Gastroesophageal sphincter (tissue), 4 donors: Measurements from ENCODE around the gene ZSWIM9. TPM values are rescaled to one million over a fixed set of nuclear protein-coding genes. Genes with fewer than 3 reads are reported as not detected.

ENCODE experiments used
- ATAC-seq: fragments of 150-250 bp; one replicate; pipeline ENCODE4 v1.9.1; 2016; ENCODE audit warnings: mild to moderate bottlenecking, moderate library complexity
- H3K27ac ChIP-seq, 4 donors: fragments of 200-600 bp; sonication (generic) in 3 of 4; 1 replicate in 3 of 4; 2 replicates in 1 of 4; pipeline ENCODE4 v1.5.1; 2016 to 2019
- H3K27me3 ChIP-seq: fragments of 200-600 bp; sonication (generic); one replicate; pipeline ENCODE4 v1.5.1; 2019
- H3K36me3 ChIP-seq, 2 donors: fragments of 200-600 bp; sonication (generic); one replicate each; pipeline ENCODE4 v1.5.1; 2019; ENCODE audit warnings: control low read depth in 1 of 2
- H3K4me1 ChIP-seq, 3 donors: fragments of 200-600 bp; sonication (generic); 1 replicate in 2 of 3; 2 replicates in 1 of 3; pipeline ENCODE4 v1.5.1; 2016 to 2019; ENCODE audit warnings: control low read depth in 2 of 3
- H3K4me3 ChIP-seq, 2 donors: fragments of 200-600 bp; sonication (generic); one replicate each; pipeline ENCODE4 v1.5.1; 2019; ENCODE audit warnings: mild to moderate bottlenecking in 1 of 2, moderate library complexity in 1 of 2
- H3K9me3 ChIP-seq, 3 donors: fragments of 200-600 bp; sonication (generic); one replicate each; pipeline ENCODE4 v1.5.1; 2017 to 2019; ENCODE audit warnings: control low read depth in 2 of 3
- CTCF ChIP-seq, 4 experiments: fragments of 200-600 bp in 2 of 4; fragments of 450-650 bp in 2 of 4; sonication (generic) in 1 of 4; IDR thresholded peaks; one replicate each; pipeline ENCODE4 v1.5.1; 2017 to 2019; ENCODE audit warnings: antibody characterized with exemption in 4 of 4, mild to moderate bottlenecking in 2 of 4, moderate library complexity in 2 of 4
- EP300 ChIP-seq: sonication (generic); formaldehyde crosslinking; IDR thresholded peaks from one replicate; pipeline ENCODE4 v1.6.1; 2017; ENCODE audit warnings: antibody characterized with exemption, mild to moderate bottlenecking
- POLR2A ChIP-seq, 2 donors: fragments of 450-650 bp; IDR thresholded peaks; one replicate each; pipeline ENCODE4 v1.6.1; 2017; ENCODE audit warnings: antibody characterized with exemption in 2 of 2, mild to moderate bottlenecking in 2 of 2, moderate library complexity in 1 of 2
- POLR2AphosphoS5 ChIP-seq: sonication (generic); formaldehyde crosslinking; IDR thresholded peaks from one replicate; pipeline ENCODE4 v1.6.1; 2017; ENCODE audit warnings: antibody characterized with exemption
- WGBS, 2 donors: methylation state at CpG; one replicate each; pipeline ENCODE4 v1.1.5; 2018; ENCODE audit warnings: low coverage in 1 of 2; 5-methylcytosine and 5-hydroxymethylcytosine counted together
- total RNA-seq, 4 donors: library from RNA; depleted of rRNA; stranded (reverse); fragments of >200 nt; gene quantifications; one replicate each; pipeline ENCODE4 v1.1.0, GENCODE V29; 2016

The ZSWIM9 gene
- total RNA-seq, 4 donors from 2014 or later, result 3.2 to 8.3 (median 5.7) TPM

GRCh38 chr19:48181505-48181904 lies 11.0 kb downstream of the ZSWIM9 start:
- peaks cover 0 to 34% of the 10 kb centered on the region in 2 donors for H3K36me3 ChIP-seq
- H3K4me1 ChIP-seq, result no peaks in the 10 kb centered on the region
- no peak for ATAC-seq
- H3K4me3 ChIP-seq, result no peak overlapping the region
- TF ChIP-seq EP300, result no peak
- TF ChIP-seq CTCF (IDR thresholded peaks at IDR 0.05), result no peak
- no peak for TF ChIP-seq POLR2AphosphoS5
- TF ChIP-seq POLR2A (IDR thresholded peaks at IDR 0.05), result no peak
- no peak overlapping the region for H3K27ac ChIP-seq
- WGBS, 2 donors, result 84 to 88% methylated on average over 4 to 5 of the region's 5 CpGs
- H3K27me3 ChIP-seq, result no peaks in the 10 kb centered on the region
- peaks cover 0 to 17% (median 0%) of the 10 kb centered on the region in 3 donors for H3K9me3 ChIP-seq

GRCh38 chr19:48182434-48182833 lies 12.0 kb downstream of the ZSWIM9 start:
- Histone ChIP-seq H3K27ac (no peak overlapping the region), H3K36me3 (peaks cover 0 to 37% of the 10 kb centered on the region in 2 donors), H3K4me3 (no peak overlapping the region), H3K4me1 (no peaks in the 10 kb centered on the region), H3K9me3 (peaks cover 0 to 17% (median 0%) of the 10 kb centered on the region in 3 donors), H3K27me3 (no peaks in the 10 kb centered on the region)
- no peak for ATAC-seq
- 91% methylated on average over 24 of the region's 38 CpGs; no CpG with 5 or more reads in 1 of the 2 donors for WGBS, 2 donors
- no peak for TF ChIP-seq CTCF (IDR thresholded peaks at IDR 0.05)
- no peak for TF ChIP-seq POLR2A (IDR thresholded peaks at IDR 0.05)
- TF ChIP-seq POLR2AphosphoS5, result no peak
- no peak for TF ChIP-seq EP300

- H3K27me3 ChIP-seq, result no peaks in the 10 kb centered on the region
- H3K4me1 ChIP-seq, result no peaks in the 10 kb centered on the region
- H3K36me3 ChIP-seq, result peaks cover 0 to 41% of the 10 kb centered on the region in 2 donors
- no peak overlapping the region for H3K27ac ChIP-seq
- H3K4me3 ChIP-seq, result no peak overlapping the region
- WGBS, 2 donors, result 93 to 100% methylated on average over 4 to 5 of the region's 9 CpGs
- TF ChIP-seq CTCF (IDR thresholded peaks at IDR 0.05) (no peak), POLR2A (IDR thresholded peaks at IDR 0.05) (no peak), POLR2AphosphoS5 (no peak), EP300 (no peak)
- H3K9me3 ChIP-seq, result peaks cover 0 to 17% (median 0%) of the 10 kb centered on the region in 3 donors
- ATAC-seq, result no peak
Observed at GRCh38 chr19:48183356-48183755, 12.9 kb downstream of the ZSWIM9 start.

- H3K27ac ChIP-seq, result no peak overlapping the region
- peaks cover 0 to 55% of the 10 kb centered on the region in 2 donors for H3K36me3 ChIP-seq
- TF ChIP-seq POLR2A (IDR thresholded peaks at IDR 0.05) (no peak), CTCF (IDR thresholded peaks at IDR 0.05) (no peak)
- ATAC-seq, result no peak
- WGBS, 2 donors, result 79 to 83% methylated on average over 5 of the region's 5 CpGs
- no peak overlapping the region for H3K4me3 ChIP-seq
- no peaks in the 10 kb centered on the region for H3K4me1 ChIP-seq
- H3K27me3 ChIP-seq, result no peaks in the 10 kb centered on the region
- peaks cover 0 to 11% (median 0%) of the 10 kb centered on the region in 3 donors for H3K9me3 ChIP-seq
Observed at GRCh38 chr19:48186015-48186414, 15.5 kb downstream of the ZSWIM9 start.

GRCh38 chr19:48186541-48186991 lies 16.1 kb downstream of the ZSWIM9 start:
- TF ChIP-seq CTCF (IDR thresholded peaks at IDR 0.05) (no peak), POLR2AphosphoS5 (no peak), EP300 (no peak), POLR2A (IDR thresholded peaks at IDR 0.05) (no peak)

More at GRCh38 chr19:48186541-48186991, 16.1 kb downstream of the ZSWIM9 start:
- peaks cover 0 to 5% (median 0%) of the 10 kb centered on the region in 3 donors for H3K9me3 ChIP-seq
- no peak for ATAC-seq
- no peaks in the 10 kb centered on the region for H3K4me1 ChIP-seq
- WGBS, 2 donors, result 40% methylated on average over 3 of the region's 8 CpGs; no CpG with 5 or more reads in 1 of the 2 donors
- no peak overlapping the region for H3K4me3 ChIP-seq
- no peaks in the 10 kb centered on the region for H3K27me3 ChIP-seq
- H3K36me3 ChIP-seq, result peaks cover 0 to 53% of the 10 kb centered on the region in 2 donors
- H3K27ac ChIP-seq, result no peak overlapping the region
